T-helper 2 cell treated with Interferon-gamma antibody and Interleukin-4, amounts not matched to agents 5 μg/mL and 100 μg/mL, for 36 hours (primary cell): ENCODE results near the gene PLA1A.
"Not testable (repeated sequence)": the region's sequence is repeated elsewhere in the genome, so short reads cannot be mapped to it uniquely, and the experiment has no call there.

Source experiments
- DNase-seq: peaks from one replicate; pipeline ENCODE4 v3.0.0; 2021; ENCODE audit warnings: low spot score
- H3K27ac Mint-ChIP-seq: one replicate; pipeline ENCODE4 v1.8.0; 2021; ENCODE audit warnings: mild to moderate bottlenecking, mixed read lengths
- H3K27me3 Mint-ChIP-seq: one replicate; pipeline ENCODE4 v1.8.0; 2021; ENCODE audit warnings: low read depth, mixed read lengths
- H3K36me3 Mint-ChIP-seq: one replicate; pipeline ENCODE4 v1.8.0; 2021; ENCODE audit warnings: low read depth, mixed read lengths
- H3K4me1 Mint-ChIP-seq: one replicate; pipeline ENCODE4 v1.8.0; 2021; ENCODE audit warnings: low read depth, mixed read lengths
- H3K4me3 Mint-ChIP-seq: one replicate; pipeline ENCODE4 v1.8.0; 2022; ENCODE audit warnings: mild to moderate bottlenecking, moderate library complexity, mixed read lengths
- H3K9me3 Mint-ChIP-seq: one replicate; pipeline ENCODE4 v1.8.0; 2021; ENCODE audit warnings: mixed read lengths

The PLA1A gene

GRCh38 chr3:119562307-119562961 lies 35.3 kb upstream of the PLA1A start:
- Mint-ChIP-seq H3K4me1 (peaks cover 16% of the 10 kb centered on the region), H3K27me3 (peaks cover 4% of the 10 kb centered on the region), H3K27ac (peak overlapping the region; percentile 76), H3K36me3 (no peaks in the 10 kb centered on the region), H3K4me3 (no peak overlapping the region), H3K9me3 (no peaks in the 10 kb centered on the region)
- peak; percentile 51 for DNase-seq

- H3K4me3 Mint-ChIP-seq, DNase-seq, H3K27ac Mint-ChIP-seq: not testable (repeated sequence)
Measured at GRCh38 chr3:119563334-119563733, 34.4 kb upstream of the PLA1A start.

GRCh38 chr3:119569156-119569555 lies 28.5 kb upstream of the PLA1A start:
- H3K27me3 Mint-ChIP-seq = peaks cover 10% of the 10 kb centered on the region
- no peaks in the 10 kb centered on the region for H3K9me3 Mint-ChIP-seq
- H3K27ac Mint-ChIP-seq = no peak overlapping the region
- H3K4me1 Mint-ChIP-seq = peaks cover 6% of the 10 kb centered on the region
- DNase-seq = no peak
- H3K4me3 Mint-ChIP-seq = no peak overlapping the region
- H3K36me3 Mint-ChIP-seq = no peaks in the 10 kb centered on the region

More at GRCh38 chr3:119563334-119563733, 34.4 kb upstream of the PLA1A start:
- not testable (repeated sequence) for H3K9me3 Mint-ChIP-seq, H3K4me1 Mint-ChIP-seq, H3K36me3 Mint-ChIP-seq, H3K27me3 Mint-ChIP-seq

GRCh38 chr3:119570229-119570628 lies 27.5 kb upstream of the PLA1A start:
- no peak for DNase-seq
- peaks cover 13% of the 10 kb centered on the region for H3K4me1 Mint-ChIP-seq
- peaks cover 10% of the 10 kb centered on the region for H3K27me3 Mint-ChIP-seq
- H3K27ac Mint-ChIP-seq = no peak overlapping the region
- H3K9me3 Mint-ChIP-seq = no peaks in the 10 kb centered on the region
- H3K36me3 Mint-ChIP-seq = no peaks in the 10 kb centered on the region
- no peak overlapping the region for H3K4me3 Mint-ChIP-seq

- Mint-ChIP-seq H3K27me3 (peaks cover 10% of the 10 kb centered on the region), H3K27ac (no peak overlapping the region), H3K4me1 (peaks cover 14% of the 10 kb centered on the region)
Measured at GRCh38 chr3:119571230-119571629, 26.5 kb upstream of the PLA1A start.

GRCh38 chr3:119571688-119572087 lies 26.0 kb upstream of the PLA1A start:
- Mint-ChIP-seq H3K36me3 (no peaks in the 10 kb centered on the region), H3K4me1 (peaks cover 14% of the 10 kb centered on the region), H3K9me3 (no peaks in the 10 kb centered on the region), H3K4me3 (no peak overlapping the region), H3K27ac (no peak overlapping the region), H3K27me3 (peaks cover 10% of the 10 kb centered on the region)
- DNase-seq = no peak

More at GRCh38 chr3:119571230-119571629, 26.5 kb upstream of the PLA1A start:
- Mint-ChIP-seq H3K9me3 (no peaks in the 10 kb centered on the region), H3K4me3 (no peak overlapping the region), H3K36me3 (no peaks in the 10 kb centered on the region)
- DNase-seq = no peak

GRCh38 chr3:119575507-119575906 lies 22.2 kb upstream of the PLA1A start:
- Mint-ChIP-seq H3K36me3 (no peaks in the 10 kb centered on the region), H3K27me3 (peaks cover 2% of the 10 kb centered on the region), H3K9me3 (no peaks in the 10 kb centered on the region), H3K4me1 (peaks cover 19% of the 10 kb centered on the region), H3K27ac (no peak overlapping the region), H3K4me3 (no peak overlapping the region)
- no peak for DNase-seq

- peaks cover 28% of the 10 kb centered on the region for H3K4me1 Mint-ChIP-seq
- peak; percentile 72 for DNase-seq
- no peaks in the 10 kb centered on the region for H3K36me3 Mint-ChIP-seq
- peak within 1 kb of the TSS; percentile 85 for H3K27ac Mint-ChIP-seq
- peak within 1 kb of the TSS; percentile 89 for H3K4me3 Mint-ChIP-seq
- no peaks in the 10 kb centered on the region for H3K9me3 Mint-ChIP-seq
- H3K27me3 Mint-ChIP-seq = no peaks in the 10 kb centered on the region
Measured at GRCh38 chr3:119579366-119580066, 18.2 kb upstream of the PLA1A start, which contains the start of gene ADPRH. ADPRH (plus strand) TSS chr3:119579492; CDS start chr3:119582170, 2,678 bp downstream.

GRCh38 chr3:119580067-119580760 lies 17.5 kb upstream of the PLA1A start:
- Mint-ChIP-seq H3K4me3 (peak overlapping the region; percentile 89), H3K27me3 (no peaks in the 10 kb centered on the region), H3K27ac (peak overlapping the region; percentile 85), H3K4me1 (peaks cover 22% of the 10 kb centered on the region), H3K36me3 (no peaks in the 10 kb centered on the region), H3K9me3 (no peaks in the 10 kb centered on the region)
- DNase-seq = no peak

- DNase-seq = no peak
Measured at GRCh38 chr3:119582178-119582577, 15.5 kb upstream of the PLA1A start.

GRCh38 chr3:119585208-119585607 lies 12.5 kb upstream of the PLA1A start:
- Mint-ChIP-seq H3K9me3 (peaks cover 8% of the 10 kb centered on the region), H3K4me1 (peaks cover 24% of the 10 kb centered on the region), H3K4me3 (no peak overlapping the region), H3K27ac (no peak overlapping the region), H3K36me3 (peaks cover 4% of the 10 kb centered on the region), H3K27me3 (peaks cover 5% of the 10 kb centered on the region)
- no peak for DNase-seq

More at GRCh38 chr3:119582178-119582577, 15.5 kb upstream of the PLA1A start:
- Mint-ChIP-seq H3K4me3 (no peak overlapping the region), H3K27me3 (no peaks in the 10 kb centered on the region), H3K9me3 (no peaks in the 10 kb centered on the region), H3K27ac (peak overlapping the region; percentile 24), H3K4me1 (peaks cover 20% of the 10 kb centered on the region), H3K36me3 (no peaks in the 10 kb centered on the region)

- peaks cover 11% of the 10 kb centered on the region for H3K9me3 Mint-ChIP-seq
- H3K4me3 Mint-ChIP-seq = no peak overlapping the region
- H3K4me1 Mint-ChIP-seq = peaks cover 21% of the 10 kb centered on the region
- H3K27me3 Mint-ChIP-seq = peaks cover 6% of the 10 kb centered on the region
- no peak for DNase-seq
- no peak overlapping the region for H3K27ac Mint-ChIP-seq
- peaks cover 5% of the 10 kb centered on the region for H3K36me3 Mint-ChIP-seq
Measured at GRCh38 chr3:119585856-119586570, 11.7 kb upstream of the PLA1A start.

GRCh38 chr3:119586733-119587172 lies 10.9 kb upstream of the PLA1A start:
- no peak for DNase-seq
- peaks cover 5% of the 10 kb centered on the region for H3K36me3 Mint-ChIP-seq
- H3K27me3 Mint-ChIP-seq = peaks cover 6% of the 10 kb centered on the region
- peaks cover 18% of the 10 kb centered on the region for H3K4me1 Mint-ChIP-seq
- peaks cover 11% of the 10 kb centered on the region for H3K9me3 Mint-ChIP-seq
- no peak overlapping the region for H3K4me3 Mint-ChIP-seq
- no peak overlapping the region for H3K27ac Mint-ChIP-seq
